H1 (cell line): ENCODE measurements around the gene NDC1. TPM values are rescaled to one million over a fixed set of nuclear protein-coding genes. Genes with fewer than 3 reads are reported as not detected.

Experiments used
- CTCF ChIA-PET: fragments of 300-600 bp; sonication (Branson Sonifier 250); formaldehyde crosslinking; loops from one replicate; lab custom pipeline; 2021; ENCODE audit not compliant: partially characterized antibody; lab: Charles Lee
- POLR2A ChIA-PET: fragments of 300-600 bp; sonication (Branson Sonifier 250); formaldehyde crosslinking; loops from one replicate; lab custom pipeline; 2021; ENCODE audit warnings: inconsistent platforms; ENCODE audit not compliant: partially characterized antibody; lab: Charles Lee
- DNase-seq, 2 experiments: peaks; one replicate each; pipeline versions ENCODE4 v3.0.0 to v3.0.0-alpha.2; 2010 to 2022; ENCODE audit warnings: low spot score in 2 of 2, low read depth in 1 of 2, mixed read lengths in 1 of 2
- FAIRE-seq: peaks from 2 replicates; lab custom pipeline; 2011; peaks lifted over from hg19 to GRCh38; lab: Jason Lieb, UNC
- H2AFZ ChIP-seq: 2 replicates; pipeline ENCODE4 v1.8.1; 2012; ENCODE audit warnings: low read length, inconsistent platforms
- H2AK5ac ChIP-seq: 2 replicates; pipeline ENCODE4 v1.6.1; 2013; ENCODE audit warnings: low read depth, low read length
- H2BK120ac ChIP-seq: replicated peaks from 2 replicates; pipeline ENCODE3; 2013; ENCODE audit warnings: low read depth, low read length, inconsistent platforms
- H2BK12ac ChIP-seq: 2 replicates; pipeline ENCODE4 v1.6.1; 2013; ENCODE audit warnings: low read depth, low read length
- H2BK15ac ChIP-seq: 2 replicates; pipeline ENCODE4 v1.6.1; 2013; ENCODE audit warnings: low read length
- H2BK20ac ChIP-seq: 2 replicates; pipeline ENCODE4 v1.6.1; 2013; ENCODE audit warnings: low read length
- H2BK5ac ChIP-seq: 2 replicates; pipeline ENCODE4 v1.6.1; 2013; ENCODE audit warnings: low read depth, low read length
- H3K14ac ChIP-seq: 2 replicates; pipeline ENCODE4 v1.6.1; 2013; ENCODE audit warnings: inconsistent platforms; ENCODE audit not compliant: insufficient read length
- H3K18ac ChIP-seq: 2 replicates; pipeline ENCODE4 v1.6.1; 2013; ENCODE audit warnings: low read length; ENCODE audit errors: extremely low read depth
- H3K23ac ChIP-seq: 2 replicates; pipeline ENCODE4 v1.6.1; 2013; ENCODE audit warnings: inconsistent platforms; ENCODE audit not compliant: insufficient read length
- H3K23me2 ChIP-seq: 2 replicates; pipeline ENCODE4 v1.6.1; 2013; ENCODE audit warnings: low read depth, low read length
- H3K27ac ChIP-seq: 2 replicates; pipeline ENCODE4 v1.6.1; 2011; ENCODE audit warnings: low read depth, low read length, inconsistent platforms
- H3K27me3 ChIP-seq, 4 experiments: replicated peaks in 1 of 4; 1 replicate in 1 of 4; 2 replicates in 3 of 4; pipeline versions ENCODE4 v1.6.1 to v1.8.1; 2011 to 2013; ENCODE audit warnings: low read length in 3 of 4, mild to moderate bottlenecking in 3 of 4, inconsistent platforms in 2 of 4, mixed read lengths in 2 of 4, moderate library complexity in 1 of 4; ENCODE audit not compliant: control insufficient read depth in 3 of 4, insufficient read depth in 3 of 4; ENCODE audit errors: extremely low read depth in 1 of 4
- H3K36me3 ChIP-seq, 4 experiments: 2 replicates each; pipeline versions ENCODE4 v1.6.1 to v1.8.1; 2011 to 2013; ENCODE audit warnings: mild to moderate bottlenecking in 4 of 4, low read length in 3 of 4, moderate library complexity in 2 of 4, control low read depth in 1 of 4, inconsistent platforms in 1 of 4; ENCODE audit not compliant: insufficient read depth in 4 of 4, control insufficient read depth in 2 of 4
- H3K4ac ChIP-seq: replicated peaks from 2 replicates; pipeline ENCODE3; 2013; ENCODE audit warnings: low read length, low read depth, mixed read lengths, inconsistent platforms; ENCODE audit not compliant: insufficient read length
- H3K4me1 ChIP-seq, 4 experiments: replicated peaks in 1 of 4; 1 replicate in 1 of 4; 2 replicates in 3 of 4; pipeline versions ENCODE4 v1.6.1 to v1.8.1; 2011 to 2013; ENCODE audit warnings: low read length in 3 of 4, inconsistent platforms in 2 of 4, mixed read lengths in 1 of 4; ENCODE audit not compliant: insufficient read depth in 4 of 4, control insufficient read depth in 3 of 4
- H3K4me2 ChIP-seq, 2 experiments: 2 replicates each; pipeline versions ENCODE4 v1.6.1 to v1.8.1; 2011 to 2013; ENCODE audit warnings: low read depth in 2 of 2, low read length in 2 of 2, control low read depth in 1 of 2, inconsistent platforms in 1 of 2, mild to moderate bottlenecking in 1 of 2; ENCODE audit not compliant: insufficient read depth in 1 of 2
- H3K4me3 ChIP-seq, 4 experiments: fragments of 200-600, 300-600 bp in 1 of 4; sonication (generic), shearing (Covaris generic), sonication (Bioruptor Twin) in 1 of 4; 2 replicates each; pipeline versions ENCODE4 v1.5.1 to v1.8.1; 2011 to 2016; ENCODE audit warnings: low read length in 4 of 4, low read depth in 3 of 4, control low read depth in 2 of 4, inconsistent platforms in 2 of 4, mild to moderate bottlenecking in 2 of 4, mixed read lengths in 1 of 4, moderate library complexity in 1 of 4; ENCODE audit not compliant: insufficient read depth in 2 of 4; ENCODE audit errors: extremely low read depth in 1 of 4
- H3K56ac ChIP-seq: replicated peaks from 2 replicates; pipeline ENCODE3; 2013; ENCODE audit warnings: low read depth, mild to moderate bottlenecking, mixed read lengths, low read length, inconsistent platforms; ENCODE audit not compliant: insufficient read length
- H3K79me1 ChIP-seq: 2 replicates; pipeline ENCODE4 v1.6.1; 2013; ENCODE audit warnings: low read depth, low read length, control low read depth
- H3K79me2 ChIP-seq, 2 experiments: 2 replicates each; pipeline versions ENCODE4 v1.6.1 to v1.8.1; 2012 to 2013; ENCODE audit warnings: low read length in 2 of 2, mild to moderate bottlenecking in 2 of 2, inconsistent platforms in 1 of 2; ENCODE audit not compliant: insufficient read depth in 2 of 2, control insufficient read depth in 1 of 2
- H3K9ac ChIP-seq, 4 experiments: replicated peaks in 1 of 4; 1 replicate in 1 of 4; 2 replicates in 3 of 4; pipeline versions ENCODE4 v1.6.1 to v1.8.1; 2011 to 2013; ENCODE audit warnings: low read depth in 3 of 4, low read length in 3 of 4, control low read depth in 2 of 4, mild to moderate bottlenecking in 2 of 4, moderate library complexity in 2 of 4, inconsistent platforms in 1 of 4; ENCODE audit errors: extremely low read depth in 1 of 4
- H3K9me3 ChIP-seq, 2 experiments: 2 replicates each; pipeline versions ENCODE4 v1.6.1 to v1.8.1; 2012 to 2013; ENCODE audit warnings: mild to moderate bottlenecking in 2 of 2, moderate library complexity in 2 of 2, control low read depth in 1 of 2, inconsistent platforms in 1 of 2, low read depth in 1 of 2, low read length in 1 of 2, mixed read lengths in 1 of 2; ENCODE audit not compliant: insufficient read depth in 2 of 2
- H4K20me1 ChIP-seq, 2 experiments: replicated peaks in 1 of 2; 2 replicates each; pipeline versions ENCODE3 to v1.8.1; 2011 to 2013; ENCODE audit warnings: inconsistent platforms in 2 of 2, low read length in 2 of 2, mild to moderate bottlenecking in 1 of 2; ENCODE audit not compliant: insufficient read depth in 2 of 2, control insufficient read depth in 1 of 2
- H4K5ac ChIP-seq: 2 replicates; pipeline ENCODE4 v1.6.1; 2013; ENCODE audit warnings: low read length, low read depth, mixed read lengths, inconsistent platforms; ENCODE audit not compliant: insufficient read length
- H4K8ac ChIP-seq: 2 replicates; pipeline ENCODE4 v1.8.0; 2013; ENCODE audit warnings: mild to moderate bottlenecking, moderate library complexity, low read length, inconsistent platforms; ENCODE audit not compliant: insufficient read depth; ENCODE audit errors: extremely low read depth
- H4K91ac ChIP-seq: replicated peaks from 2 replicates; pipeline ENCODE3; 2013; ENCODE audit warnings: low read length, mixed read lengths, inconsistent platforms; ENCODE audit not compliant: insufficient read length
- CREB1 ChIP-seq: IDR thresholded peaks from 2 replicates; pipeline ENCODE4 v1.6.1; 2012; ENCODE audit warnings: inconsistent platforms
- GABPA ChIP-seq: IDR thresholded peaks from 2 replicates; pipeline ENCODE4 v1.6.1; 2011; ENCODE audit warnings: mild to moderate bottlenecking, low read length, moderate library complexity, borderline replicate concordance; ENCODE audit not compliant: insufficient read depth
- HDAC2 ChIP-seq, 2 experiments: fragments of 300-600 bp in 1 of 2; sonication (generic) in 1 of 2; IDR thresholded peaks; 2 replicates each; pipeline ENCODE4 v1.6.1; 2011 to 2012; ENCODE audit warnings: low read depth in 2 of 2, low read length in 2 of 2, mild to moderate bottlenecking in 2 of 2, moderate library complexity in 2 of 2, borderline replicate concordance in 1 of 2, inconsistent platforms in 1 of 2
- PHF8 ChIP-seq: fragments of 200-600 bp; sonication (generic); conservative IDR thresholded peaks from 2 replicates; pipeline ENCODE4 v1.7.1; 2012; ENCODE audit warnings: low read depth, mild to moderate bottlenecking, inconsistent platforms, low read length, moderate library complexity
- RAD21 ChIP-seq, 2 experiments: IDR thresholded peaks in 1 of 2; conservative IDR thresholded peaks in 1 of 2; 2 replicates each; pipeline ENCODE4 v1.6.1; 2011; ENCODE audit warnings: low read depth in 2 of 2, low read length in 2 of 2, improper control_type of control experiment in 1 of 2, inconsistent platforms in 1 of 2, mild to moderate bottlenecking in 1 of 2, moderate library complexity in 1 of 2
- TBP ChIP-seq: IDR thresholded peaks from 2 replicates; pipeline ENCODE4 v1.6.1; 2011; ENCODE audit warnings: low read depth, low read length, improper control_type of control experiment
- WGBS, 2 experiments: shearing (Covaris generic) in 1 of 2; methylation state at CpG; one replicate each; pipeline versions ENCODE4 v1.1.6 to v1.1.7; 2013 to 2015; ENCODE audit warnings: low lambda C conversion rate in 2 of 2, mixed read lengths in 2 of 2, inconsistent platforms in 1 of 2, low coverage in 1 of 2, missing lambda C conversion rate in 1 of 2; ENCODE audit not compliant: insufficient replicate concordance in 2 of 2, insufficient coverage in 1 of 2, insufficient read length in 1 of 2; ENCODE audit errors: extremely low coverage in 1 of 2, missing lambda C conversion rate in 1 of 2; 5-methylcytosine and 5-hydroxymethylcytosine counted together
- polyA plus RNA-seq, 7 experiments: library from polyadenylated mRNA; depleted of rRNA in 3 of 7; stranded (reverse) in 5 of 7; unstranded in 2 of 7; fragments of >200 nt in 5 of 7; fragments of 200-250 nt in 2 of 7; gene quantifications; 1 replicate in 5 of 7; 2 replicates in 1 of 7; 4 replicates in 1 of 7; pipeline versions ENCODE4 v1.2.1 to v1.2.3, GENCODE V29; 2011 to 2013; ENCODE audit warnings: missing spikeins in 2 of 7, mixed read lengths in 2 of 7
- total RNA-seq: library from RNA; stranded (reverse); fragmentation: NEBNext Ultra II Directional; extraction: Animal tissue kit (Norgen Biotek cat#: 25700); gene quantifications from 2 replicates; pipeline ENCODE4 v1.2.1, GENCODE V29; 2021
- TF ChIP-seq, protein P1 (sequence below), 3 experiments: IDR thresholded peaks; 1 replicate in 2 of 3; 2 replicates in 1 of 3; pipeline versions ENCODE4 v1.5.1 to v1.6.1; 2011; ENCODE audit warnings: low read length in 3 of 3, mild to moderate bottlenecking in 3 of 3, inconsistent platforms in 2 of 3, low read depth in 1 of 3, moderate library complexity in 1 of 3; ENCODE audit not compliant: insufficient read depth in 1 of 3; ENCODE audit errors: control extremely low read depth in 1 of 3

NDC1 gene
- total and polyA plus RNA-seq, 2 of the 8 experiments (the other 6 are each of a cell fraction or from before 2014, with no cell fraction given): 62.9 to 66.1 TPM

- H3K56ac ChIP-seq: no peak overlapping the region
- H3K4me3 ChIP-seq: no peak overlapping the region
- H4K20me1 ChIP-seq: no peaks in the 10 kb centered on the region
- 51% methylated on average over 6 of the region's 6 CpGs; no CpG with 5 or more reads in 1 of the 2 experiments for whole genome bisulfite sequencing, 2 experiments
- no peak overlapping the region for H2AK5ac ChIP-seq
- H3K23ac ChIP-seq: no peak overlapping the region
- no peak overlapping the region for H3K14ac ChIP-seq
- H2BK5ac ChIP-seq: no peak overlapping the region
- H2AFZ ChIP-seq: peak overlapping the region; percentile 54; the same call in 1 of the 2 replicates
- no peak overlapping the region for H4K5ac ChIP-seq
- peak; percentile 77 for FAIRE-seq
- H4K91ac ChIP-seq: no peak overlapping the region
- H3K79me2 ChIP-seq: no peaks in the 10 kb centered on the region
- no peak overlapping the region for H3K4ac ChIP-seq
- H3K23me2 ChIP-seq: no peaks in the 10 kb centered on the region
- peak overlapping the region in 1 of 2 experiments; percentile 17; a peak in 1 of 4 replicates for H3K4me2 ChIP-seq
- 0 out of 2 replicates have a peak overlapping the region, but pooled peaks have one; percentile 3 for H2BK15ac ChIP-seq
- H3K27me3 ChIP-seq: no peaks in the 10 kb centered on the region; a peak in 1 of 7 replicates
- no peak overlapping the region for H3K27ac ChIP-seq
- no peaks in the 10 kb centered on the region for H3K79me1 ChIP-seq
- no peaks in the 10 kb centered on the region for H3K36me3 ChIP-seq
- POLR2A ChIA-PET: interaction anchor here (1.5 kb wide), 1 partner anchor 11 kb away, joined by 4 read pairs; no protein-coding TSS in a partner anchor
- TF ChIP-seq TBP (0 out of 2 replicates have a peak, but pooled peaks have one; percentile 18), CREB1 (peak; percentile 7; the same call in 1 of the 2 replicates), RAD21 (IDR thresholded peaks at IDR 0.05 in 1 of 2, conservative IDR thresholded peaks at IDR 0.05 in 1 of 2; ENCODE audit: low read depth in 2 of 2, low read length in 2 of 2) (peak; percentile 78 to 87), PHF8 (no peak), GABPA (peak; percentile 31; the same call in 1 of the 2 replicates), HDAC2 (IDR thresholded peaks at IDR 0.05; ENCODE audit: borderline replicate concordance in 1 of 2, low read depth in 2 of 2, low read length in 2 of 2) (no peak)
- TF ChIP-seq, protein P1, sequence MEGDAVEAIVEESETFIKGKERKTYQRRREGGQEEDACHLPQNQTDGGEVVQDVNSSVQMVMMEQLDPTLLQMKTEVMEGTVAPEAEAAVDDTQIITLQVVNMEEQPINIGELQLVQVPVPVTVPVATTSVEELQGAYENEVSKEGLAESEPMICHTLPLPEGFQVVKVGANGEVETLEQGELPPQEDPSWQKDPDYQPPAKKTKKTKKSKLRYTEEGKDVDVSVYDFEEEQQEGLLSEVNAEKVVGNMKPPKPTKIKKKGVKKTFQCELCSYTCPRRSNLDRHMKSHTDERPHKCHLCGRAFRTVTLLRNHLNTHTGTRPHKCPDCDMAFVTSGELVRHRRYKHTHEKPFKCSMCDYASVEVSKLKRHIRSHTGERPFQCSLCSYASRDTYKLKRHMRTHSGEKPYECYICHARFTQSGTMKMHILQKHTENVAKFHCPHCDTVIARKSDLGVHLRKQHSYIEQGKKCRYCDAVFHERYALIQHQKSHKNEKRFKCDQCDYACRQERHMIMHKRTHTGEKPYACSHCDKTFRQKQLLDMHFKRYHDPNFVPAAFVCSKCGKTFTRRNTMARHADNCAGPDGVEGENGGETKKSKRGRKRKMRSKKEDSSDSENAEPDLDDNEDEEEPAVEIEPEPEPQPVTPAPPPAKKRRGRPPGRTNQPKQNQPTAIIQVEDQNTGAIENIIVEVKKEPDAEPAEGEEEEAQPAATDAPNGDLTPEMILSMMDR (IDR thresholded peaks at IDR 0.05; ENCODE audit: control extremely low read depth in 1 of 3, insufficient read depth in 1 of 3, low read depth in 1 of 3, low read length in 3 of 3): peak; percentile 80 to 98 (median 81)
- TF ChIP-seq, all 59 proteins: peak for 5
- Histone ChIP-seq H2BK12ac (no peak overlapping the region), H3K9me3 (no peaks in the 10 kb centered on the region), H2BK120ac (no peak overlapping the region), H4K8ac (no peak overlapping the region), H3K18ac (no peak overlapping the region; the same call in 1 of the 2 replicates), H2BK20ac (no peak overlapping the region), H3K9ac (no peak overlapping the region), H3K4me1 (peaks cover 0 to 3% (median 1%) of the 10 kb centered on the region in 4 experiments; a peak in 3 of 7 replicates)
- CTCF ChIA-PET: interaction anchor here (0.6 to 5.8 kb wide), 27 partner anchors 8 to 348 kb away, joined by 3 to 50 read pairs (median 4); partner anchors contain the start of gene GLIS1
- DNase-seq: peak; percentile 36 to 72
Measured at GRCh38 chr1:53725238-53725689, 112.8 kb downstream of the NDC1 start.
